Right ventricle myocardium superior (tissue), 1 donor: ENCODE measurements around the gene PTPN1. TPM values are rescaled to one million over a fixed set of nuclear protein-coding genes. Genes with fewer than 3 reads are reported as not detected.
A peak's percentile ranks its signal among the peaks of the same experiment; 100 is the strongest.

Source experiments
- ATAC-seq: fragments of 200-7000 bp; cut with Tn5 transposase; one replicate; pipeline ENCODE4 v1.9.1; 2020; ENCODE audit warnings: mild to moderate bottlenecking; ENCODE audit not compliant: poor library complexity
- DNase-seq: peaks from one replicate; pipeline ENCODE4 v3.0.0-alpha.2; 2020
- intact Hi-C: fragments of 100-400 bp; cut with DNase I; formaldehyde crosslinking; loops from one replicate; pipeline ENCODE4 v1.11.2; 2022
- total RNA-seq: library from RNA; stranded (reverse); fragmentation: NEBNext Ultra II Directional; extraction: Animal tissue kit (Norgen Biotek cat#: 25700); gene quantifications from one replicate; pipeline ENCODE4 v1.2.1, GENCODE V29; 2021
- donor health status: DM: no; HTN: yes; CAD: no; lungs with severe emphysema.

PTPN1 gene
- total RNA-seq, 1 donor from 2014 or later = 20.1 TPM

- ATAC-seq (no peak), DNase-seq (no peak)
- intact Hi-C loops = no loop called here
Measured at GRCh38 chr20:50543326-50543725, 33.1 kb downstream of the PTPN1 start.

- ATAC-seq = no peak
- DNase-seq = no peak
- intact Hi-C loops = no loop called here
Measured at GRCh38 chr20:50545126-50545525, 34.9 kb downstream of the PTPN1 start.

- intact Hi-C loops = no loop called here
- peak; percentile 72 for ATAC-seq
- DNase-seq = no peak
Measured at GRCh38 chr20:50546729-50547314, 36.6 kb downstream of the PTPN1 start.

- intact Hi-C loops = no loop called here
- ATAC-seq = no peak
- no peak for DNase-seq
Measured at GRCh38 chr20:50547964-50548363, 37.8 kb downstream of the PTPN1 start.

- intact Hi-C loops = no loop called here
- ATAC-seq = no peak
- no peak for DNase-seq
Measured at GRCh38 chr20:50548396-50548795, 38.2 kb downstream of the PTPN1 start.

GRCh38 chr20:50550531-50550930, 40.3 kb downstream of the PTPN1 start:
- intact Hi-C loops = no loop called here
- ATAC-seq (no peak), DNase-seq (no peak)

- DNase-seq (no peak), ATAC-seq (no peak)
- intact Hi-C loops = no loop called here
Measured at GRCh38 chr20:50551288-50551687, 41.1 kb downstream of the PTPN1 start.

- intact Hi-C loops = no loop called here
Measured at GRCh38 chr20:50552979-50553378, 42.8 kb downstream of the PTPN1 start.

GRCh38 chr20:50554694-50555579, 44.8 kb downstream of the PTPN1 start:
- ATAC-seq = no peak
- DNase-seq = no peak
- intact Hi-C loops = no loop called here

More at GRCh38 chr20:50552979-50553378, 42.8 kb downstream of the PTPN1 start:
- no peak for DNase-seq
- no peak for ATAC-seq

GRCh38 chr20:50555662-50556061, 45.5 kb downstream of the PTPN1 start:
- DNase-seq (no peak), ATAC-seq (peak; percentile 16)
- intact Hi-C loops = no loop called here

- no peak for DNase-seq
- intact Hi-C loops = no loop called here
Measured at GRCh38 chr20:50557549-50558134, 47.5 kb downstream of the PTPN1 start.

GRCh38 chr20:50558483-50558925, 48.3 kb downstream of the PTPN1 start:
- no peak for ATAC-seq
- intact Hi-C loops = no loop called here

More at GRCh38 chr20:50557549-50558134, 47.5 kb downstream of the PTPN1 start:
- no peak for ATAC-seq

GRCh38 chr20:50559149-50559548, 49.0 kb downstream of the PTPN1 start:
- DNase-seq = no peak
- intact Hi-C loops = no loop called here
- ATAC-seq = no peak

More at GRCh38 chr20:50558483-50558925, 48.3 kb downstream of the PTPN1 start:
- DNase-seq = no peak

GRCh38 chr20:50559856-50560638, 49.9 kb downstream of the PTPN1 start:
- no peak for ATAC-seq

GRCh38 chr20:50560867-50561266, 50.7 kb downstream of the PTPN1 start:
- no peak for ATAC-seq
- DNase-seq = no peak
- intact Hi-C loops = no loop called here

More at GRCh38 chr20:50559856-50560638, 49.9 kb downstream of the PTPN1 start:
- intact Hi-C loops = no loop called here
- DNase-seq = no peak

GRCh38 chr20:50561379-50562078, 51.3 kb downstream of the PTPN1 start:
- DNase-seq (no peak), ATAC-seq (no peak)
- intact Hi-C loops = no loop called here

GRCh38 chr20:50562262-50562701, 52.1 kb downstream of the PTPN1 start:
- DNase-seq = peak; percentile 41
- ATAC-seq = peak; percentile 55
- intact Hi-C loops = no loop called here
